Measurements from ENCODE around the gene GGNBP2.

Gene GGNBP2

DNA sequence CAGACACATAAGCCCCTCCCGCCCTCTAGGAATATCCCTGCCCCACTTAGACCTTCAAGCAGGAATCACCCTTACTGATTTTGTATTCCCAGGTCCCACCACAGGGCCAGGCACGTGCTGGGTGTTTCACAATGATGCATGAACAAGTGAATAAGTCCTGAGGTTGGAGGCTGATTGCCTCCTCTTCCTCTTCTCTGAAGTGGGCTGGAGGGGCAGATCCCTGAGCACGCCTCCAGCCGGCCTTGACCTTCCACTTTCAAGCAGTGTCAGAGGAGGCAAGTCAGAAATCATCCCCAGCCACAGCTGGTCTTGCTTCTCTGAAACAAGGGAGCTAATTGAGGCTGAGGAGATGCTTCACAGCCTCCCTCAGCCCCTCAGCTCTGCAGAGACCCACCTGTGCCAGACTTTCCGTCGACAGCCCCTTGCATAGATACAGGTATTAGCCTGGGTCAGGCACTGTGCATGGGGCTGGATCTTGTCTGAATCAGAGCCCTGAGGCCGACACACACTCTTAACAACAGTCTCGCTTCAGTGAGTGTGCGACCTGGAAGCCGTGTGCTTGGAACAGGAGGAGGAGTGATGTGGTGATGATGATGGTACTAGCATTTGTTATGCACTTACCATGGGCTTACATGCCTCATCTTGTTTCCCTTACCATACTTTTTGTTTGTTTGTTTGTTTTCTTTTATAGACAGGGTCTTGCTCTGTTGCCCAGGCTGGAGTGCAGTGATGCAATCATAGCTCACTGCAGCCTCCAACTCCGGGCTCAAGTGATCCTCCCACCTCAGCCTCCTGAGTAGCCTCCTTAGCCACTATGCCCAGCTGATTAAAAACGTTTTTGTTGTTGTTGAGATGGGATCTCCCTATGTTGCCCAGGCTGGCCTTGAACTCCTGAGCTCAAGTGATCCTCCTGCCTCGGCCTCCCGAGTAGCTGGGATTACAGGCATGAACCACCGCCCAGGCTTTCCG, 71.6 kb downstream of the GGNBP2 start:
- in situ Hi-C loops (cut with HindIII; ENCODE audit: low pct_unique_long_range_greater_than_20kb, low sequenced_read_pairs) = no loop called here
- no peak for DNase-seq (ENCODE audit: low read depth in 1 of 2, low spot score in 1 of 2)
- TF ChIP-seq JUND (IDR thresholded peaks at IDR 0.05; ENCODE audit: low read depth) = no peak

DNA sequence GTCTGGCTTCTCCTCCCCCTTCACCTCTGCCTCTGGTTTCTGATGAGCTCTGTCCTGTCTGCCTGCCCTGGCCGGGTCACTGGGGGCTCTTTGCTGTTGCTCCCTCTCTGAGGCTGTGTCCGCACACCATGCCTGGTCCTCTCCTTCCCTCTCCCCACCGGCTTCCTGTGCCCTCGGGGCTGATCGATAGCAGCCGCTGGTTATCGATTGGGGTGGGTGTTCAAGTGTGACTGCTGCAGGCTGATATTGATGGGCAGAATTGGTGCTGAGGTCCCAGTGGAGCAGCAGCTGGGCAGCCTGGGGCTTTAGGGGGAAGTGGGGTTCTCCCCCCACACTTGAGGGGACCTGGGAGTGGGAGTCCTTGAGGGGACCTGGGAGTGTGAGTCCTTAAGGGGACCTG, 73.1 kb downstream of the GGNBP2 start:
- in situ Hi-C loops (cut with HindIII; ENCODE audit: low pct_unique_long_range_greater_than_20kb, low sequenced_read_pairs) = no loop called here
- no peak for TF ChIP-seq JUND (IDR thresholded peaks at IDR 0.05; ENCODE audit: low read depth)
- no peak for DNase-seq (ENCODE audit: low read depth in 1 of 2, low spot score in 1 of 2)

DNA sequence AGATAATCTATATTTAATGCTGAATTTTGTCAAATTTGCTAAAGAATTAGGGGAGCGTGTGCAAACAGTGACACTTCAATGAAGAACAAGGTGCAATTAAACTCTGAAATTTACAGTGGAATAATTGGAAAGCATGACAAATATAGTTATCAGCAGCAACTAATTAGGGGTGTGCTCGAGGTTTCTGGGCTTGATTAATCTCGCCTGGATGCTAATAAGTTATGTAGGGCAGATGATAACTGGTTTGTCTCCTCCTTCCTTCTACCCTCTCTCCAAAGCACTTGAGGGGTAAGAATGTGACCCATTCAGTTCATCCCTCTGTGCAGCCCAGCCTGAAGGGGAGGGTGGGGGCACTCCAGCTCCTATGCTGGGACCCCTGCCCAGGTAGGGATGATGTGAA, 78.6 kb downstream of the GGNBP2 start:
- TF ChIP-seq JUND (IDR thresholded peaks at IDR 0.05; ENCODE audit: low read depth) = no peak
- no peak for DNase-seq (ENCODE audit: low read depth in 1 of 2, low spot score in 1 of 2)
- in situ Hi-C loops (cut with HindIII; ENCODE audit: low pct_unique_long_range_greater_than_20kb, low sequenced_read_pairs) = no loop called here

DNA sequence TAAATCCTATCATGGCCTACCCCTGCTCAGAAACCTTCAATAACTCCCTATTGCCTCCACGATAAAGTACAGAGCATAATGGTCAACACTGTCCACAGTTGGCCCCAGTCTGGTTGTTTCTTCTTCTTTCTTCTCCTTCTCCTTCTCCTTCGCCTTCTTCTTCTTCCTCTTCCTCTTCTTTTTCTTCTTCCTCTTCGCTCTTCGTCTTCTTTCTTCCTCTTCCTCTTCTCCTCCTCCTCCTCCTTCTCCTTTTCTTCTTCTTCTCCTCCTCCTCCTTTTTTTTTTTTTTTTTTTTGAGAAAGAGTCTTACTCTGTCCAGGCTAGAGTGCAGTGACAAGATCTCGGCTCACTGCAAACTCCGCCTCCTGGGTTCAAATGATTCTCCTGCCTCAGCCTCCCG, 80.5 kb downstream of the GGNBP2 start:
- DNase-seq (ENCODE audit: low read depth in 1 of 2, low spot score in 1 of 2) = no peak
- in situ Hi-C loops (cut with HindIII; ENCODE audit: low pct_unique_long_range_greater_than_20kb, low sequenced_read_pairs) = no loop called here
- TF ChIP-seq JUND (IDR thresholded peaks at IDR 0.05; ENCODE audit: low read depth) = no peak

DNA sequence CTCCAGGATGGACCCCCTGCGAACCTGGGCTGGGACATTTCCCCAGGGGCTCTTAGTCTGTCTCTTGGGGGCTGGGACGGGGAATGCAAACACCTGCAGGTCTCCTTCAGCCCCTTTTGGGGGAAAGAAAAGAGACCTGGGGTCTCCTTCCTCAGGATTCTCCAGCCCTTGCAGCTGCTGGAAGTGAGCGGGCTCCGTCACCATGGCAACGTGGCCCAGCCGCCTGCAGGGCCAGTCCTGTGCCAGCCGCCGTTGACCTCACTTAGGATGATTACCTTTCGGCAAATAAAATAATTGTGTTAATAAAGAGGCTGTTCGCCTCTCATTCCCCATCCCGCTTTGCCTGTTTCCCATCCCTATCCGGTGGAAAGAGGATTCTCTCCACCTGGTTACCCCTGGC, 82.4 kb downstream of the GGNBP2 start:
- no peak for DNase-seq (ENCODE audit: low read depth in 1 of 2, low spot score in 1 of 2)
- in situ Hi-C loops (cut with HindIII; ENCODE audit: low pct_unique_long_range_greater_than_20kb, low sequenced_read_pairs) = no loop called here
- no peak for TF ChIP-seq JUND (IDR thresholded peaks at IDR 0.05; ENCODE audit: low read depth)

DNA sequence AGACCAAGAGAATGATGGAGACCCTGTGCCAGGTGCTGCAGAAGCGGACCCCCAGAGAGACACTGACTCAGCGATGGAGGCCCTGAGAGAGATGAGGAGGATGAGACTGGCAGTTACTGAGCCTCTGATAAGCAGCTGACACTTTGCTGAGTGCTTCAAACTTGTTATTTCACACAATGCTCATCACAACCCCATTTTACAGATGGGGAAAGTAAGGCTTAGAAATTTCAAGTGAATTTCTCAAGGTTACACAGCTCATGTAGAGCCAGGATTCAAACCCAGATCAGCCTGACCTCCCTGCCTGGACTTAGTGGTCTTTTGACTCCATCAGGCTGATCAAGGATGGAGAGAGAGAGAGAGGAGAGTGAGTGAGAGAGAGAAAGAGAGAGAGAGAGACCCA, 83.9 kb downstream of the GGNBP2 start:
- no peak for TF ChIP-seq JUND (IDR thresholded peaks at IDR 0.05; ENCODE audit: low read depth)
- in situ Hi-C loops (cut with HindIII; ENCODE audit: low pct_unique_long_range_greater_than_20kb, low sequenced_read_pairs) = no loop called here
- no peak for DNase-seq (ENCODE audit: low read depth in 1 of 2, low spot score in 1 of 2)

DNA sequence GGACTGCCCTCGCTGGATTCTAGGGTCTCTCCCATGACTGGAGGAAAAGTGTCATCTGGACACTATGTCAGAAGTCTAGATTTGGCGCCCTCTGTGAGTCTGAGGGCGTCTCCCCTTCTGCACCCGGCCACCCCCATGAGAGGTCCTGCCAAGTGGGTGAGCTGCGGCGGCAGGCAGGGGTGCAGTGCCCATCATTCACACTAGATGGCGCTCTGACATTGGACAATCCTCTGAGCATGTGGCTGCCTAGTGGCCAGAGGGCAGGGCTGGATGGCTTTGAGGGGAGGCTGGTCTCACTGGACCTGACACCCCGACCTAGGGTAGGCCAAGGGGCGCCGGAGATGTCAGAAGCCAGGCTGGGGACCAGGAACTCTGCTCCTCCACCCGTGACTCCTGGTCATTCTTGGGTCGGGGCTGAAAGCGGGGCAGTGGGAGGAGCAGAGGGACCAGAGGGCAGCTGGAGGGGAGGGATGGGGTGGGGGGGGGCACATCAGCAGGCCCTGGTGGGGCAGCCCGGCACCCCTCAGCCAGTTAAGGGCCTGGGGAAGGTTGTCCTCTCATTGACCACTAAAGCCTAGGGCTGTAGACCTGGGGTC, 84.6 kb downstream of the GGNBP2 start:
- DNase-seq (ENCODE audit: low read depth in 1 of 2, low spot score in 1 of 2) = peak; percentile 76 to 79
- in situ Hi-C loops (cut with HindIII; ENCODE audit: low pct_unique_long_range_greater_than_20kb, low sequenced_read_pairs) = no loop called here
- TF ChIP-seq JUND (IDR thresholded peaks at IDR 0.05; ENCODE audit: low read depth) = no peak

DNA sequence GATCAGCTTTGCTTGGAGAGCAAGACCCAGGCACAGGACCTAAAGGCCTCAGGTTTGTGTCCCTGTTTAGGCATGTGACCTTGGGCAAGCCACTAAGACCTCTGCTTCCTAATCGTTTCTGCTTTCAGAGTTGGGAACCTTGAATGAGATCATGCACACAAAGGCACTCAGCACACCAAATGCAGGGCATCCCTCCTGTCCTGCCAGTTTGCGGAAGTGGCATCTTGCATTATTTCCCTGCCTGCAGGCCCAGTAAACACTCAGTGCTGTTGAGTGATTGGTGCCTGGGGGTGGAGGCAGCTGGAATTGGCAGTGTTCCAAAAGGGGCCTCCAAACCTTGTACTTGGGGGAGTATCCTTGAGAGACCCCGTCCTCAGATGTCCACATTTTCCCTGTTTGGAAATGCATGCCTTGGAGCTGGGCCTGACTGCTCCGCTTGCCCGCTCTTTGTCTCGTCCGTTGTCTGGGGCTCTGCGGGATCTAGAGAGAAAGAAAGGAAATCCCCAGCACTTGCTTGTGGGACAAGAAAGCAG, 85.3 kb downstream of the GGNBP2 start:
- no peak for DNase-seq (ENCODE audit: low read depth in 1 of 2, low spot score in 1 of 2)
- no peak for TF ChIP-seq JUND (IDR thresholded peaks at IDR 0.05; ENCODE audit: low read depth)
- in situ Hi-C loops (cut with HindIII; ENCODE audit: low pct_unique_long_range_greater_than_20kb, low sequenced_read_pairs) = no loop called here

DNA sequence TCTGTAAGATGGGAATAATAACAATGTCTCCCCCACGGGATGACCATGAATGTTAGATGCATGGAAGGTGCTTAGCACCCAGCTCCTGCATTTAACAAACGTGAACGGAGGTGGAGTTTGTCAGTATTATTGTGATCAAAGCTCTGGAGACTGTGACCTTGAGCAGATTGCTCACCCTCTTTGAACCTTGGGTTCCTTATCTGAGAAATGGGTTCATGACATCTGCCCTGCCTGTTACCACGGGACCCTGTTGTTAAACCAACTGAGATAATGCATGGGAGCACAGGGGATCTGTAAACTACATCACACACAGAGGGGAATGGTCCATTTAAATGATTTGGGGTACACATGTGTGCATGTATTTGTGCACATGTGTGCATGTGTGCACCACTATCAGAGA, 86.3 kb downstream of the GGNBP2 start:
- no peak for DNase-seq (ENCODE audit: low read depth in 1 of 2, low spot score in 1 of 2)
- in situ Hi-C loops (cut with HindIII; ENCODE audit: low pct_unique_long_range_greater_than_20kb, low sequenced_read_pairs) = no loop called here
- TF ChIP-seq JUND (IDR thresholded peaks at IDR 0.05; ENCODE audit: low read depth) = no peak

DNA sequence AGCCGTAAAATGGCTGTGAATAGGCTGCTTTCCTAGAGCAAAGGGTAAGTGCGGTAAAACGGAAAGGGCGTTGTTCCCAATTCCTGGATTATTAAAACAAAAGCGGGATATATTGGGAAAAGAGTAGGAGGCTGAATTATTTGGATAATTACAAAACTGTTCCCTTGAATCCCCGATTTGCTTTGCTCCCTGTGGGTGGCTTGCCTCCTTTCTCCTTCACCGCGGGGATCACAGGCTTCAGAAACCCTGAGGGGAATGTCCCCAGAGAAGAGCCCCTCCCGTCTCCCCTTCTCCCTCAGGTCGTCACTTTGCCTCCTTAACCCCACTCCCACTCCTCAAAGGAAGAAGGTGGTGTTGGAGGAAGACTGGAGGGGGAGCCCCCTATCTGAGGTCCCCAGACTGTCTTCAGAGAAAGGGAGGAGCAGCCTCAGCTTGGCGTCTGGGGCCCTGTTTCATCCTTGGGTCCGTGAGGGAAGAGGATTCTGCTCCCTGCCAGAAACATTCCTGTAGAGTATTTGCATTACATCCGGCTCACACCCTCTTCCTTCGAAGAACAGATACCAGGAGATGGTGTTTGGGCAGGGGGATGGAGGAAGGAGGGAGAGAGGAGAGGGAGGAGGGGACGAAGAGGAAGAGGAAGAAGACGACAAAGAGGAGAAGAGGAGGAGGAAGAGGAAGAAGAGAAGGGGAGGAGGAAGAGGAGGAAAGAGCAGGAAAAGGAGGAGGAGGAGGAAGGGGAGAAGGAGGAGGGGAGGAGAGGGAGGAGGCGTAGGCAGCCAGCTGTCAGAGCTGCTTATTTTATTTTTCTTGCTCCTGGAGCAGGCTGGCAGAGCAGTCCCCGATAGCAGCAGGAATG, 88.4 kb downstream of the GGNBP2 start:
- DNase-seq (ENCODE audit: low read depth in 1 of 2, low spot score in 1 of 2) = no peak
- in situ Hi-C loops (cut with HindIII; ENCODE audit: low pct_unique_long_range_greater_than_20kb, low sequenced_read_pairs) = no loop called here
- TF ChIP-seq JUND (IDR thresholded peaks at IDR 0.05; ENCODE audit: low read depth) = no peak
